ENCODE data around the gene RIPK3. TPM values are rescaled to one million over a fixed set of nuclear protein-coding genes. Genes with fewer than 3 reads are reported as not detected.

The RIPK3 gene
- total RNA-seq, 4 donors from 2014 or later: 6.8 to 13.7 (median 11.1) TPM

DNA sequence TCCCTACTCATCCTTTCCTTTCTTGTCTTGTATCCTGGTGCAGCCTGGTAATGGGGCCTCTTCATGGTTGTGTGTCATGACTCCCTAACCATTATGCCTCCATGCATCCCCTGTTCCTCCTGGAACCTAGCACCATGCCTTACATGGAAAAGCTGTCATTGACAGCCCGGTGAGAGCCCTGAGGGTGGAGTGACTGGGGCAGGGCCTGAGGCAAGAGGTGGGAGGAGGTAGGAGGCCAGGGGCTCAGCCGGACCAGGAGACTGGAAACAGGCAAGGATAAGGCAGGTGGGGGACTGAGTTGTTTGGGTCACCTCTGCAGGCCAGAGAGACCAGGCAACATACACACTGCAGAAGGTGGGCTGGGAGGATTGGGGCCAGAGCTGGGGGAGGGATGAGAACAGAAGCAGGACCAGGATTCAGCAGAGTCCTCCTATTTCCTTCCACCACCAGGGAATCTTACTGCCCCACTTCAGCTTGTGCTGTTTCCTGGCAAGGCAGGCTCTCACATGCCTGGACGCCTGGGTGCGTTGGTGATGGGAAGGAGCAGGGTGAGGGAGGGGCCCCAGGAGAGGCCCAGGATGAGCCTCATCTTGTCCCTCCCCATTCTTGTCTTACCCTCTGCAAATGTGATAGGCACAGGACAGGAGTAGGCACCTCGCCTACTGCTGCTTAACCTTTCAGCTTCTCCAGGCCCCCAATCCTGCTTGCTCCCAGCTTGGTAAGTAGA lies 30.1 kb downstream of the RIPK3 start, which contains the start of gene LTB4R2:
TSS of gene LTB4R2 (plus strand) at position 603 of the 727 bp plus-strand sequence. CDS start 525 bp downstream, outside the sequence.
- TF ChIP-seq POLR2AphosphoS5 (IDR thresholded peaks at IDR 0.05) (no peak), EP300 (IDR thresholded peaks at IDR 0.05) (no peak), POLR2A (IDR thresholded peaks at IDR 0.05) (no peak), CTCF (IDR thresholded peaks at IDR 0.05) (no peak)
- peaks cover 73% of the 10 kb centered on the region for H3K4me1 ChIP-seq
- peak within 1 kb of the TSS; percentile 63 for H3K4me3 ChIP-seq
- 46% methylated on average over 3 of the region's 5 CpGs for WGBS
- H3K27me3 ChIP-seq: no peaks in the 10 kb centered on the region
- no peaks in the 10 kb centered on the region for H3K9me3 ChIP-seq
- H3K27ac ChIP-seq: peak within 1 kb of the TSS; percentile 89
- DNase-seq (ENCODE audit: low spot score in 2 of 2): no peak
- H3K36me3 ChIP-seq: peaks cover 29% of the 10 kb centered on the region

DNA sequence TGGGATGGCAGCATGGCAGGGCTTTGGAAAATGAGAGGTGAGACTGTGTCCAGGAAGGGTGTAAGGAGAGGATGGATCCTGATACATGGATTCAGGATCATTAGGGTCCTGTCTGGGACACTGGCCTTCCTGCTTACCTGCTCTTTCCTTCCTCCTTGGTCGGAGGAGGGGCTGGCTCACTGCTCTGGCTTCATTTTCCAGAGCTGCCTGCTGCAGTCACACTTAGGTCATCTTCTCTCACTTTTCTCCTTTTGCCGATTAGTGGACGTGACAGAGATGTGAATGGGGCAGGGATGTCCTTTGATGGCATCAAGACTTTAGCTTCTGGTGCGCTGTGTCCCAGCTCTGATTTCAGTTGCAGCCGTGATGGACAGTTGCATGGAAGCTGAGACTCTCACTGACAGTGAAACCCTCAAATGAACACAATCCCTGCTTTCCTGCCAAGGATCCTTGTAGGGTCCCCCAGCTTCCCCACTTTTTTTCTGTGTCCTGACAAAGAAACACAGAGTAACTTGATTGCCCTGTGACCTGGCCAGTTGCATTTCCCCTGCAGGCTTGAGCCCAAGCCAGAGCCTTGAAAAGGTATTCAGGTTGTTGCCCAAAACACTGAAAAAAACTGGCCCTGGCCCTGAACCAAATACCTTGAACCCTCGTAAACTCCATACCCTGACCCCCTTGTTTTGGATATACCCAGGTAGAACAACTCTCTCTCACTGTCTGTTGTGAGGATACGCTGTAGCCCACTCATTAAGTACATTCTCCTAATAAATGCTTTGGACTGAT lies 31.3 kb downstream of the RIPK3 start:
- DNase-seq (ENCODE audit: low spot score in 2 of 2): no peak
- H3K36me3 ChIP-seq: peaks cover 40% of the 10 kb centered on the region
- H3K9me3 ChIP-seq: no peaks in the 10 kb centered on the region
- no peak overlapping the region for H3K27ac ChIP-seq
- H3K4me1 ChIP-seq: peaks cover 61% of the 10 kb centered on the region
- WGBS: 80% methylated on average over 7 of the region's 7 CpGs
- no peaks in the 10 kb centered on the region for H3K27me3 ChIP-seq
- TF ChIP-seq POLR2AphosphoS5 (IDR thresholded peaks at IDR 0.05): no peak
- no peak for TF ChIP-seq EP300 (IDR thresholded peaks at IDR 0.05)
- TF ChIP-seq CTCF (IDR thresholded peaks at IDR 0.05): no peak
- no peak for TF ChIP-seq POLR2A (IDR thresholded peaks at IDR 0.05)
- no peak overlapping the region for H3K4me3 ChIP-seq

GRCh38 chr14:24307575-24308341 lies 32.0 kb downstream of the RIPK3 start, which contains the start of gene CIDEB:
Gene CIDEB (minus strand): TSS chr14:24307977. CDS start chr14:24307858, 119 bp downstream.
- H3K36me3 ChIP-seq: peaks cover 48% of the 10 kb centered on the region

DNA sequence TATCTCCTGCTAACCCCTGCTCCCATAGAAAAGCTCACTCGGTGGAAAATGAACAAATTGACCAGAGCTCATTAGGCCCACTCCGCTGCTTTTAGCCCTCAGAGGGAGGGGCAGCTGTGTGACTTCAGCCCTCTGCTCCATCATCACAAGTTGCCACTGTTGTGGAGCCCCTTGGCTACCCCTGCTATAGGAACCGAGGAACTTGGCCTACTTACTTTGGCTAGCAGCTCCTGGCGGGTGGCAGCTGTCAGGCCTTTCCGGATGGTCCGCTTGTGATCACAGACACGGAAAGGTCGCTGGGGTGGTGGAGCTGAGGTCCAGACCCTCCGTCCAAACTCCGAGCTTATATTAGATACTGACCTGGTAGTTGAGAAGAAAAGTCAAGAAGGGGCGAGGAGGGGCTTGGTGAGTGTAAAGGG lies 32.6 kb downstream of the RIPK3 start:
- WGBS: 80% methylated on average over 11 of the region's 11 CpGs
- no peak for DNase-seq (ENCODE audit: low spot score in 2 of 2)
- H3K36me3 ChIP-seq: peaks cover 54% of the 10 kb centered on the region
- H3K27ac ChIP-seq: no peak overlapping the region
- peaks cover 48% of the 10 kb centered on the region for H3K4me1 ChIP-seq
- H3K27me3 ChIP-seq: no peaks in the 10 kb centered on the region
- TF ChIP-seq POLR2AphosphoS5 (IDR thresholded peaks at IDR 0.05) (no peak), POLR2A (IDR thresholded peaks at IDR 0.05) (no peak), EP300 (IDR thresholded peaks at IDR 0.05) (no peak), CTCF (IDR thresholded peaks at IDR 0.05) (no peak)
- H3K9me3 ChIP-seq: no peaks in the 10 kb centered on the region
- no peak overlapping the region for H3K4me3 ChIP-seq

More at GRCh38 chr14:24307575-24308341, 32.0 kb downstream of the RIPK3 start, which contains the start of gene CIDEB:
- TF ChIP-seq CTCF (IDR thresholded peaks at IDR 0.05) (peak; percentile 76 to 92), POLR2AphosphoS5 (IDR thresholded peaks at IDR 0.05) (no peak)
- Histone ChIP-seq H3K27me3 (no peaks in the 10 kb centered on the region), H3K4me3 (no peak within 1 kb of the TSS), H3K4me1 (peaks cover 54% of the 10 kb centered on the region), H3K9me3 (no peaks in the 10 kb centered on the region), H3K27ac (no peak within 1 kb of the TSS)
- 51% methylated on average over 6 of the region's 6 CpGs for WGBS
- peak in 1 of 2 donors; percentile 86 for DNase-seq (ENCODE audit: low spot score in 2 of 2)
